CD14-positive monocyte (primary cell): ENCODE data around the gene CLASP1. TPM values are rescaled to one million over a fixed set of nuclear protein-coding genes. Genes with fewer than 3 reads are reported as not detected.
A peak's percentile ranks its signal among the peaks of the same experiment; 100 is the strongest.

Experiments
- DNase-seq, 3 donors: peaks; one replicate each; pipeline ENCODE4 v3.0.0-alpha.2; 2011 to 2022
- H2AFZ ChIP-seq: 2 replicates; pipeline ENCODE4 v1.6.0; 2012; ENCODE audit warnings: mild to moderate bottlenecking, low read depth, low read length, inconsistent platforms; ENCODE audit not compliant: insufficient read depth, poor library complexity, severe bottlenecking
- H3K27ac ChIP-seq, 2 donors: 1 replicate in 1 of 2; 2 replicates in 1 of 2; pipeline ENCODE4 v1.5.1; 2012 to 2013; ENCODE audit warnings: low read length in 2 of 2, control low read depth in 1 of 2, inconsistent platforms in 1 of 2, low read depth in 1 of 2, mild to moderate bottlenecking in 1 of 2
- H3K27me3 ChIP-seq, 2 donors: one replicate each; pipeline versions ENCODE4 v1.6.0 to v1.6.1; 2011 to 2013; ENCODE audit warnings: low read length in 2 of 2; ENCODE audit not compliant: control insufficient read depth in 2 of 2, insufficient read depth in 2 of 2
- H3K36me3 ChIP-seq, 2 donors: replicated peaks in 1 of 2; 1 replicate in 1 of 2; 2 replicates in 1 of 2; pipeline versions ENCODE4 v1.5.1 to v1.6.1; 2012 to 2013; ENCODE audit warnings: low read length in 2 of 2, control low read depth in 1 of 2, inconsistent platforms in 1 of 2, mild to moderate bottlenecking in 1 of 2; ENCODE audit not compliant: insufficient read depth in 2 of 2, control insufficient read depth in 1 of 2
- H3K4me1 ChIP-seq, 2 donors: 1 replicate in 1 of 2; 2 replicates in 1 of 2; pipeline versions ENCODE4 v1.5.1 to v1.6.1; 2012 to 2013; ENCODE audit warnings: low read length in 2 of 2, control low read depth in 1 of 2, inconsistent platforms in 1 of 2, mild to moderate bottlenecking in 1 of 2, moderate library complexity in 1 of 2; ENCODE audit not compliant: insufficient read depth in 2 of 2, control insufficient read depth in 1 of 2
- H3K4me2 ChIP-seq: replicated peaks from 2 replicates; pipeline ENCODE3; 2012; ENCODE audit warnings: low read length, moderate library complexity, mild to moderate bottlenecking; ENCODE audit not compliant: poor library complexity, severe bottlenecking; ENCODE audit errors: extremely low read depth
- H3K4me3 ChIP-seq, 3 experiments: fragments of 200-600 bp in 1 of 3; sonication (generic) in 1 of 3; replicated peaks in 1 of 3; 1 replicate in 2 of 3; 2 replicates in 1 of 3; pipeline ENCODE4 v1.5.1; 2011 to 2013; ENCODE audit warnings: low read length in 3 of 3, mild to moderate bottlenecking in 3 of 3, control low read depth in 2 of 3, low read depth in 2 of 3, inconsistent platforms in 1 of 3, moderate library complexity in 1 of 3
- H3K79me2 ChIP-seq: 2 replicates; pipeline ENCODE4 v1.6.0; 2012; ENCODE audit warnings: mild to moderate bottlenecking, control low read depth, inconsistent platforms, low read length, moderate library complexity; ENCODE audit not compliant: insufficient read depth
- H3K9ac ChIP-seq: 2 replicates; pipeline ENCODE4 v1.6.0; 2017; ENCODE audit warnings: low read length, mild to moderate bottlenecking; ENCODE audit not compliant: insufficient read depth, poor library complexity, severe bottlenecking
- H3K9me3 ChIP-seq, 2 donors: replicated peaks in 1 of 2; 1 replicate in 1 of 2; 2 replicates in 1 of 2; pipeline versions ENCODE4 v1.5.1 to v1.6.1; 2012 to 2013; ENCODE audit warnings: low read length in 2 of 2, control low read depth in 1 of 2; ENCODE audit not compliant: control insufficient read depth in 1 of 2, insufficient read depth in 1 of 2
- H4K20me1 ChIP-seq: 2 replicates; pipeline ENCODE4 v1.6.0; 2012; ENCODE audit warnings: mild to moderate bottlenecking, low read length, control low read depth, moderate library complexity; ENCODE audit not compliant: insufficient read depth
- H3K27ac Mint-ChIP-seq, 7 donors: one replicate each; pipeline ENCODE4 v1.8.0; 2020; ENCODE audit warnings: mild to moderate bottlenecking in 7 of 7, mixed read lengths in 7 of 7, moderate library complexity in 6 of 7, inconsistent platforms in 2 of 7
- H3K27me3 Mint-ChIP-seq, 3 donors: one replicate each; pipeline ENCODE4 v1.8.0; 2021 to 2022; ENCODE audit warnings: low read depth in 3 of 3, mild to moderate bottlenecking in 3 of 3, mixed read lengths in 3 of 3, moderate library complexity in 3 of 3, inconsistent platforms in 1 of 3
- H3K36me3 Mint-ChIP-seq, 2 donors: one replicate each; pipeline ENCODE4 v1.8.0; 2020; ENCODE audit warnings: mixed read lengths in 2 of 2, inconsistent platforms in 1 of 2, mild to moderate bottlenecking in 1 of 2
- H3K4me1 Mint-ChIP-seq: one replicate; pipeline ENCODE4 v1.8.0; 2020; ENCODE audit warnings: mild to moderate bottlenecking, mixed read lengths
- H3K4me3 Mint-ChIP-seq, 2 donors: one replicate each; pipeline ENCODE4 v1.8.0; 2020; ENCODE audit warnings: mild to moderate bottlenecking in 2 of 2, mixed read lengths in 2 of 2, moderate library complexity in 1 of 2
- H3K9me3 Mint-ChIP-seq, 7 donors: one replicate each; pipeline ENCODE4 v1.8.0; 2020 to 2022; ENCODE audit warnings: mixed read lengths in 7 of 7, mild to moderate bottlenecking in 6 of 7, moderate library complexity in 6 of 7, inconsistent platforms in 2 of 7
- CTCF ChIP-seq: fragments of 200-600 bp; IDR thresholded peaks from one replicate; pipeline ENCODE4 v1.8.0; 2022; ENCODE audit warnings: antibody characterized with exemption, mild to moderate bottlenecking
- WGBS: methylation state at CpG from one replicate; pipeline ENCODE4 v1.1.5; 2013; ENCODE audit warnings: missing lambda C conversion rate; ENCODE audit not compliant: insufficient coverage; 5-methylcytosine and 5-hydroxymethylcytosine counted together
- intact Hi-C, 2 donors: fragments of 100-400 bp; cut with micrococcal nuclease; formaldehyde crosslinking; loops; one replicate each; pipeline versions ENCODE4 v1.15.0 to v1.15.1; 2023
- polyA plus RNA-seq, 3 donors: library from polyadenylated mRNA; depleted of rRNA in 1 of 3; unstranded in 2 of 3; stranded (reverse) in 1 of 3; fragments of 300-500 nt in 2 of 3; fragments of >200 nt in 1 of 3; fragmentation: Illumina TruSeq in 2 of 3; gene quantifications; 1 replicate in 2 of 3; 2 replicates in 1 of 3; pipeline ENCODE4 v1.2.3, GENCODE V29; 2012 to 2021

Gene CLASP1
- polyA plus RNA-seq, 3 donors = 4.8 to 8.1 (median 7.6) TPM

GRCh38 chr2:121459291-121459690 lies 190.0 kb downstream of the CLASP1 start:
- Mint-ChIP-seq H3K4me3 (no peak overlapping the region), H3K36me3 (peaks cover 67 to 76% of the 10 kb centered on the region in 2 donors), H3K27ac (no peak overlapping the region), H3K4me1 (no peaks in the 10 kb centered on the region), H3K9me3 (no peaks in the 10 kb centered on the region), H3K27me3 (peaks cover 0 to 2% (median 0%) of the 10 kb centered on the region in 3 donors)
- no peak overlapping the region for H3K4me2 ChIP-seq
- no peaks in the 10 kb centered on the region for H3K9me3 ChIP-seq
- no peak for TF ChIP-seq CTCF
- no peak overlapping the region for H3K27ac ChIP-seq
- intact Hi-C loops = no loop called here
- 100% methylated on average over 1 of the region's 3 CpGs for WGBS
- no peaks in the 10 kb centered on the region for H3K79me2 ChIP-seq
- H3K36me3 ChIP-seq = peaks cover 69 to 93% of the 10 kb centered on the region in 2 donors
- no peak overlapping the region for H3K4me3 ChIP-seq
- H3K4me1 ChIP-seq = no peaks in the 10 kb centered on the region
- no peaks in the 10 kb centered on the region for H3K27me3 ChIP-seq
- no peak for DNase-seq
- H4K20me1 ChIP-seq = no peaks in the 10 kb centered on the region
- H2AFZ ChIP-seq = no peak overlapping the region
- no peak overlapping the region for H3K9ac ChIP-seq

GRCh38 chr2:121456325-121456724 lies 192.9 kb downstream of the CLASP1 start:
- no peak overlapping the region for H3K9ac ChIP-seq
- no peaks in the 10 kb centered on the region for H3K4me1 ChIP-seq
- Mint-ChIP-seq H3K27me3 (no peaks in the 10 kb centered on the region), H3K27ac (peak overlapping the region in 3 of 7 donors; percentile 2 to 32 (median 12)), H3K9me3 (no peaks in the 10 kb centered on the region), H3K36me3 (peaks cover 69 to 76% of the 10 kb centered on the region in 2 donors), H3K4me3 (peak overlapping the region in 1 of 2 donors; percentile 37), H3K4me1 (no peaks in the 10 kb centered on the region)
- no peaks in the 10 kb centered on the region for H4K20me1 ChIP-seq
- DNase-seq = no peak
- WGBS = 100% methylated on average over 1 of the region's 3 CpGs
- H3K27me3 ChIP-seq = no peaks in the 10 kb centered on the region
- no peaks in the 10 kb centered on the region for H3K79me2 ChIP-seq
- TF ChIP-seq CTCF = no peak
- H3K36me3 ChIP-seq = peaks cover 63 to 100% of the 10 kb centered on the region in 2 donors
- no peak overlapping the region for H2AFZ ChIP-seq
- H3K4me2 ChIP-seq = no peak overlapping the region
- no peak overlapping the region for H3K27ac ChIP-seq
- intact Hi-C loops = no loop called here
- H3K9me3 ChIP-seq = no peaks in the 10 kb centered on the region
- H3K4me3 ChIP-seq = no peak overlapping the region
